ENCODE data around the gene CYB561D2. TPM values are rescaled to one million over a fixed set of nuclear protein-coding genes. Genes with fewer than 3 reads are reported as not detected.
A peak's percentile ranks its signal among the peaks of the same experiment; 100 is the strongest.

Gene CYB561D2
- total and polyA plus RNA-seq, 10 of the 15 experiments (the other 5 are each of a cell fraction or from before 2014, with no cell fraction given): 7.6 to 39.2 (median 18.8) TPM

GRCh38 chr3:50327943-50328691 is 22.5 kb upstream of the CYB561D2 start, which contains the start of gene TUSC2 (continued):
- TF ChIP-seq SKIL (IDR thresholded peaks at IDR 0.05; ENCODE audit: low read depth, poor library complexity, severe bottlenecking) (no peak), STAT3 (IDR thresholded peaks at IDR 0.05; ENCODE audit: low read depth, low read length) (no peak), NR2C1 (IDR thresholded peaks at IDR 0.05) (no peak), SIN3A (IDR thresholded peaks at IDR 0.05; ENCODE audit: low read depth, low read length) (0 out of 2 replicates have a peak, but pooled peaks have one; percentile 50), JUNB (IDR thresholded peaks at IDR 0.05) (no peak), BCLAF1 (IDR thresholded peaks at IDR 0.05) (no peak), FOS (IDR thresholded peaks at IDR 0.05; ENCODE audit: borderline replicate concordance, extremely low read depth, insufficient read length) (no peak), MEF2B (IDR thresholded peaks at IDR 0.05; ENCODE audit: partially characterized antibody, poor library complexity, severe bottlenecking) (no peak), RAD51 (IDR thresholded peaks at IDR 0.05) (no peak), TAF1 (IDR thresholded peaks at IDR 0.05; ENCODE audit: borderline replicate concordance, low read depth, low read length) (peak; percentile 83), IKZF2 (IDR thresholded peaks at IDR 0.05) (no peak), SUPT20H (IDR thresholded peaks at IDR 0.05; ENCODE audit: borderline replicate concordance, control insufficient read depth, low read depth, low read length) (no peak), MYB (IDR thresholded peaks at IDR 0.05; ENCODE audit: borderline replicate concordance, low read depth, low read length) (no peak), CEBPB (IDR thresholded peaks at IDR 0.05; ENCODE audit: borderline replicate concordance in 1 of 2, low read depth in 2 of 2, low read length in 2 of 2) (no peak), SREBF2 (IDR thresholded peaks at IDR 0.05; ENCODE audit: low read length) (no peak), ZBTB40 (IDR thresholded peaks at IDR 0.05; ENCODE audit: borderline replicate concordance) (peak; percentile 90), RUNX3 (IDR thresholded peaks at IDR 0.05; ENCODE audit: low read length) (no peak; the same call in 1 of the 2 replicates), NBN (IDR thresholded peaks at IDR 0.05) (no peak), ZNF274 (IDR thresholded peaks at IDR 0.05; ENCODE audit: insufficient read depth, insufficient read length) (no peak), SMARCA5 (IDR thresholded peaks at IDR 0.05) (no peak), SIX5 (IDR thresholded peaks at IDR 0.05; ENCODE audit: low read depth, low read length, severe bottlenecking) (peak; percentile 27), RBBP5 (conservative IDR thresholded peaks at IDR 0.05) (no peak), NFXL1 (IDR thresholded peaks at IDR 0.05; ENCODE audit: borderline replicate concordance) (no peak)

Data from GM12878 (cell line).